PC-9 (cell line): Measurements from ENCODE around the gene DNAH14. TPM values are rescaled to one million over a fixed set of nuclear protein-coding genes. Genes with fewer than 3 reads are reported as not detected.
"Not testable (repeated sequence)": the region's sequence is repeated elsewhere in the genome, so short reads cannot be mapped to it uniquely, and the experiment has no call there.

ENCODE experiments used
- Bru-seq: library from RNA; stranded (reverse); fragments of 400-500 nt; gene quantifications from one replicate; lab custom pipeline; 2021; lab: Mats Ljungman, UMichigan
- BruChase-seq, 2 experiments: library from RNA; stranded (reverse); fragments of 400-500 nt; gene quantifications; one replicate each; lab custom pipeline; 2021; lab: Mats Ljungman, UMichigan
- BruUV-seq: library from RNA; stranded (reverse); fragments of 400-500 nt; replicated peaks from 2 replicates; lab custom pipeline; 2021; lab: Mats Ljungman, UMichigan
- CTCF ChIA-PET: fragments of 300-600 bp; sonication (Branson Sonifier 250); formaldehyde crosslinking; loops from one replicate; lab custom pipeline; 2022; ENCODE audit warnings: antibody characterized with exemption; lab: Charles Lee
- POLR2A ChIA-PET: fragments of 300-600 bp; sonication (Branson Sonifier 250); formaldehyde crosslinking; loops from one replicate; lab custom pipeline; 2022; ENCODE audit warnings: antibody characterized with exemption; ENCODE audit not compliant: unreplicated experiment; lab: Charles Lee
- DNase-seq, 2 experiments: peaks; one replicate each; pipeline versions ENCODE4 v3.0.0 to v3.0.0-alpha.2; 2015 to 2022; ENCODE audit warnings: mixed read lengths in 1 of 2
- H2AFZ ChIP-seq: fragments of 200-600 bp; sonication (generic); 2 replicates; pipeline ENCODE4 v1.8.1; 2017; ENCODE audit warnings: antibody characterized with exemption
- H3F3A ChIP-seq: fragments of 200-600 bp; sonication (generic); 2 replicates; pipeline ENCODE4 v1.8.1; 2017; ENCODE audit warnings: antibody characterized with exemption, mild to moderate bottlenecking, low read depth; ENCODE audit not compliant: insufficient read depth
- H3K27ac ChIP-seq: fragments of 200-600 bp; sonication (generic); 2 replicates; pipeline ENCODE4 v1.6.1; 2016; ENCODE audit warnings: mixed run types
- H3K27me3 ChIP-seq: fragments of 200-600 bp; sonication (generic); 2 replicates; pipeline ENCODE4 v1.6.1; 2016; ENCODE audit warnings: low read depth, mixed run types; ENCODE audit not compliant: insufficient read depth
- H3K36me3 ChIP-seq: fragments of 200-600 bp; sonication (generic); 2 replicates; pipeline ENCODE4 v1.6.1; 2016; ENCODE audit warnings: low read depth, mixed run types
- H3K4me1 ChIP-seq: fragments of 200-600 bp; sonication (generic); replicated peaks from 2 replicates; pipeline ENCODE4 v1.6.1; 2016; ENCODE audit warnings: mixed run types; ENCODE audit not compliant: insufficient read depth
- H3K4me2 ChIP-seq: fragments of 200-600 bp; sonication (generic); 2 replicates; pipeline ENCODE4 v1.6.1; 2017; ENCODE audit warnings: mixed run types
- H3K4me3 ChIP-seq: fragments of 200-600 bp; sonication (generic); 2 replicates; pipeline ENCODE4 v1.6.1; 2016; ENCODE audit warnings: mixed run types
- H3K79me2 ChIP-seq: fragments of 200-600 bp; sonication (generic); 2 replicates; pipeline ENCODE4 v1.6.1; 2017; ENCODE audit warnings: low read depth, mixed run types
- H3K9me2 ChIP-seq: fragments of 200-600 bp; sonication (generic); 2 replicates; pipeline ENCODE4 v1.8.1; 2017; ENCODE audit warnings: mild to moderate bottlenecking; ENCODE audit not compliant: insufficient read depth
- H3K9me3 ChIP-seq: fragments of 200-600 bp; sonication (generic); 2 replicates; pipeline ENCODE4 v1.8.1; 2016; ENCODE audit warnings: low read depth; ENCODE audit not compliant: insufficient read depth
- H4K20me1 ChIP-seq: fragments of 200-600 bp; sonication (generic); 2 replicates; pipeline ENCODE4 v1.8.1; 2017; ENCODE audit not compliant: insufficient read depth
- EZH2 ChIP-seq: fragments of 200-600 bp; sonication (generic); IDR thresholded peaks from 2 replicates; pipeline ENCODE4 v1.8.0; 2017; ENCODE audit warnings: antibody characterized with exemption, low read depth
- intact Hi-C: fragments of 100-400 bp; cut with micrococcal nuclease; formaldehyde crosslinking; loops from one replicate; pipeline ENCODE4 v1.10.0; 2022; ENCODE audit not compliant: unreplicated experiment
- long read RNA-seq: library from polyadenylated mRNA; stranded (forward); transcript quantifications from one replicate; pipeline ENCODE4 v2.0.0, GENCODE V29; 2022
- total RNA-seq: library from RNA; stranded (reverse); gene quantifications from 2 replicates; pipeline ENCODE4 v1.2.3, GENCODE V29; 2021
- TF ChIP-seq, protein P1 (sequence below): fragments of 200-600 bp; sonication (generic); conservative IDR thresholded peaks from 2 replicates; pipeline ENCODE4 v1.6.1; 2017; ENCODE audit warnings: mixed run types, antibody characterized with exemption, mild to moderate bottlenecking, moderate library complexity

DNAH14 gene
- total RNA-seq (35.4 and 48.8 TPM in 2 replicates), Bru-seq, nascent RNA (percentile 57 among the genes with signal in this experiment), BruChase-seq, experiment 1, labeled RNA remaining after a 2-hour chase (percentile 74 among the genes with signal in this experiment), BruChase-seq, experiment 2, labeled RNA remaining after a 6-hour chase (percentile 61 among the genes with signal in this experiment)
- long read RNA-seq, transcript DNAH14-205 (7 exons, 1,103 nt): major isoform, 10 of 28 reads
- long read RNA-seq, partial matches to known transcripts: 9 of 28 reads
- long read RNA-seq, other reads (novel, unspliced or antisense): 9 of 28 reads

- no peaks in the 10 kb centered on the region for H4K20me1 ChIP-seq
- intact Hi-C loops: loop anchor here (10.0 kb wide), 1 partner anchor 1225 kb away; no protein-coding TSS in a partner anchor
- peak within 1 kb of the TSS; percentile 93 for H3K4me3 ChIP-seq
- 0 out of 2 replicates have a peak, but pooled peaks cover 5% of the 10 kb centered on the region for H3F3A ChIP-seq
- H3K4me1 ChIP-seq: peaks cover 9% of the 10 kb centered on the region
- TF ChIP-seq, protein P1, sequence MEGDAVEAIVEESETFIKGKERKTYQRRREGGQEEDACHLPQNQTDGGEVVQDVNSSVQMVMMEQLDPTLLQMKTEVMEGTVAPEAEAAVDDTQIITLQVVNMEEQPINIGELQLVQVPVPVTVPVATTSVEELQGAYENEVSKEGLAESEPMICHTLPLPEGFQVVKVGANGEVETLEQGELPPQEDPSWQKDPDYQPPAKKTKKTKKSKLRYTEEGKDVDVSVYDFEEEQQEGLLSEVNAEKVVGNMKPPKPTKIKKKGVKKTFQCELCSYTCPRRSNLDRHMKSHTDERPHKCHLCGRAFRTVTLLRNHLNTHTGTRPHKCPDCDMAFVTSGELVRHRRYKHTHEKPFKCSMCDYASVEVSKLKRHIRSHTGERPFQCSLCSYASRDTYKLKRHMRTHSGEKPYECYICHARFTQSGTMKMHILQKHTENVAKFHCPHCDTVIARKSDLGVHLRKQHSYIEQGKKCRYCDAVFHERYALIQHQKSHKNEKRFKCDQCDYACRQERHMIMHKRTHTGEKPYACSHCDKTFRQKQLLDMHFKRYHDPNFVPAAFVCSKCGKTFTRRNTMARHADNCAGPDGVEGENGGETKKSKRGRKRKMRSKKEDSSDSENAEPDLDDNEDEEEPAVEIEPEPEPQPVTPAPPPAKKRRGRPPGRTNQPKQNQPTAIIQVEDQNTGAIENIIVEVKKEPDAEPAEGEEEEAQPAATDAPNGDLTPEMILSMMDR: no peak
- TF ChIP-seq EZH2: no peak
- peaks cover 30% of the 10 kb centered on the region for H3K9me3 ChIP-seq
- ChIA-PET POLR2A (interaction anchor here (0.5 to 0.6 kb wide), 3 partner anchors 488 to 1820 kb away, joined by 3 read pairs; no protein-coding TSS in a partner anchor), CTCF (no interaction called here)
- H3K27me3 ChIP-seq: no peaks in the 10 kb centered on the region
- H3K36me3 ChIP-seq: peaks cover 15% of the 10 kb centered on the region; the same call in 1 of the 2 replicates
- H3K79me2 ChIP-seq: peaks cover 45% of the 10 kb centered on the region
- peak within 1 kb of the TSS; percentile 88 for H3K4me2 ChIP-seq
- peak; percentile 77 to 95 for DNase-seq
- BruUV-seq: TSS peak; percentile 62
- H3K9me2 ChIP-seq: no peaks in the 10 kb centered on the region
- H2AFZ ChIP-seq: peak within 1 kb of the TSS; percentile 92
- H3K27ac ChIP-seq: peak within 1 kb of the TSS; percentile 68
Observed at GRCh38 chr1:224929335-224930237, at the start of gene DNAH14. Gene DNAH14 (plus strand): TSS chr1:224929675. CDS start chr1:224952703, 23,028 bp downstream.

GRCh38 chr1:224880593-224881307 is 48.7 kb upstream of the DNAH14 start:
- no peak overlapping the region for H3K4me2 ChIP-seq
- POLR2A ChIA-PET: no interaction called here
- BruUV-seq: no TSS peak

GRCh38 chr1:224881308-224881692 is 48.2 kb upstream of the DNAH14 start:
- H3K4me1 ChIP-seq, CTCF ChIA-PET, intact Hi-C loops, H3K4me3 ChIP-seq, H3F3A ChIP-seq, H3K27ac ChIP-seq, H3K9me2 ChIP-seq, H2AFZ ChIP-seq, POLR2A ChIA-PET, H3K4me2 ChIP-seq, H3K36me3 ChIP-seq, DNase-seq, BruUV-seq, H3K79me2 ChIP-seq, H3K9me3 ChIP-seq, H4K20me1 ChIP-seq, H3K27me3 ChIP-seq: not testable (repeated sequence)

More at GRCh38 chr1:224880593-224881307, 48.7 kb upstream of the DNAH14 start:
- Histone ChIP-seq H3K4me3 (no peak overlapping the region), H3K9me3 (no peaks in the 10 kb centered on the region), H2AFZ (no peak overlapping the region), H3K27me3 (no peaks in the 10 kb centered on the region; the same call in 1 of the 2 replicates), H3K4me1 (0 out of 2 replicates have a peak, but pooled peaks cover 8% of the 10 kb centered on the region), H3K9me2 (no peaks in the 10 kb centered on the region; the same call in 1 of the 2 replicates), H3F3A (no peaks in the 10 kb centered on the region), H3K27ac (no peak overlapping the region), H3K79me2 (no peaks in the 10 kb centered on the region), H3K36me3 (no peaks in the 10 kb centered on the region), H4K20me1 (no peaks in the 10 kb centered on the region)
- DNase-seq: peak in 1 of 2 experiments; percentile 9
- intact Hi-C loops: no loop called here
- CTCF ChIA-PET: no interaction called here
- TF ChIP-seq, protein P1: no peak
- TF ChIP-seq EZH2: no peak
